Cardiac muscle cell (in vitro differentiated cells and primary cell): ENCODE data around the gene AGRN. TPM values are rescaled to one million over a fixed set of nuclear protein-coding genes. Genes with fewer than 3 reads are reported as not detected.

Source experiments
- DNase-seq, 2 donors: peaks; one replicate each; pipeline versions ENCODE4 v3.0.0 to v3.0.0-alpha.2; 2010 to 2017; ENCODE audit warnings: low read depth in 1 of 2, low spot score in 1 of 2
- H3K27ac ChIP-seq: fragments of 200-600 bp; sonication (generic); 2 replicates; pipeline ENCODE4 v1.5.1; 2016
- H3K27me3 ChIP-seq: fragments of 200-600 bp; sonication (generic); 2 replicates; pipeline ENCODE4 v1.6.0; 2016; ENCODE audit warnings: control low read depth
- H3K36me3 ChIP-seq: fragments of 200-600 bp; sonication (generic); 2 replicates; pipeline ENCODE4 v1.5.1; 2016; ENCODE audit warnings: control low read depth
- H3K4me1 ChIP-seq: fragments of 200-600 bp; sonication (generic); 2 replicates; pipeline ENCODE4 v1.8.1; 2017; ENCODE audit warnings: low read depth, mild to moderate bottlenecking, mixed run types
- H3K4me3 ChIP-seq: fragments of 200-600 bp; sonication (generic); 2 replicates; pipeline ENCODE4 v1.5.1; 2016; ENCODE audit warnings: mild to moderate bottlenecking
- H3K9me3 ChIP-seq: fragments of 200-600 bp; sonication (generic); 2 replicates; pipeline ENCODE4 v1.5.1; 2017; ENCODE audit warnings: low read depth, mild to moderate bottlenecking, control low read depth
- polyA plus RNA-seq: library from polyadenylated mRNA; unstranded; fragments of >200 nt; fragmentation: Nextera tagmentation; extraction: Ambion mirVana; gene quantifications from 2 replicates; pipeline ENCODE4 v1.2.1, GENCODE V29; 2016
- total RNA-seq: library from RNA; depleted of rRNA; stranded (reverse); fragments of >200 nt; gene quantifications from 2 replicates; pipeline ENCODE4 v1.2.3, GENCODE V29; 2016
- TF ChIP-seq, protein P1 (sequence below): IDR thresholded peaks from 2 replicates; pipeline ENCODE4 v1.5.1; 2012; ENCODE audit warnings: low read depth, mild to moderate bottlenecking, low read length

AGRN gene
- total RNA-seq (95.5 and 154 TPM in 2 replicates), polyA plus RNA-seq (23.5 and 30.6 TPM in 2 replicates)

DNA sequence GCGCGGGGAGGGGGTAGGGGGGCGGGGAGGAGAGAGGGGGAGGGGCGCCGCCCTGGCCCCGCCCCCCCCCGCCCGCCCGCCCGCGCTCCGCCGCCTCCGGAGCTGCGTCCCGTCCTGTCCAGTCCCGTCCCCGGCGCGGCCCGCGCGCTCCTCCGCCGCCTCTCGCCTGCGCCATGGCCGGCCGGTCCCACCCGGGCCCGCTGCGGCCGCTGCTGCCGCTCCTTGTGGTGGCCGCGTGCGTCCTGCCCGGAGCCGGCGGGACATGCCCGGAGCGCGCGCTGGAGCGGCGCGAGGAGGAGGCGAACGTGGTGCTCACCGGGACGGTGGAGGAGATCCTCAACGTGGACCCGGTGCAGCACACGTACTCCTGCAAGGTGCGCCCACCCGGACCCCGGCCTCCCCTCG, at the start of gene AGRN:
Gene AGRN, plus strand, starts transcription at position 121 of the 405 bp plus-strand sequence. Its CDS starts 53 bp downstream, at position 174.
- peak within 1 kb of the TSS; percentile 98 for H3K27ac ChIP-seq
- H3K9me3 ChIP-seq = no peaks in the 10 kb centered on the region
- peaks cover 8% of the 10 kb centered on the region for H3K4me1 ChIP-seq
- DNase-seq = peak in 1 of 2 donors; percentile 69
- peak within 1 kb of the TSS; percentile 93 for H3K4me3 ChIP-seq
- TF ChIP-seq, protein P1, sequence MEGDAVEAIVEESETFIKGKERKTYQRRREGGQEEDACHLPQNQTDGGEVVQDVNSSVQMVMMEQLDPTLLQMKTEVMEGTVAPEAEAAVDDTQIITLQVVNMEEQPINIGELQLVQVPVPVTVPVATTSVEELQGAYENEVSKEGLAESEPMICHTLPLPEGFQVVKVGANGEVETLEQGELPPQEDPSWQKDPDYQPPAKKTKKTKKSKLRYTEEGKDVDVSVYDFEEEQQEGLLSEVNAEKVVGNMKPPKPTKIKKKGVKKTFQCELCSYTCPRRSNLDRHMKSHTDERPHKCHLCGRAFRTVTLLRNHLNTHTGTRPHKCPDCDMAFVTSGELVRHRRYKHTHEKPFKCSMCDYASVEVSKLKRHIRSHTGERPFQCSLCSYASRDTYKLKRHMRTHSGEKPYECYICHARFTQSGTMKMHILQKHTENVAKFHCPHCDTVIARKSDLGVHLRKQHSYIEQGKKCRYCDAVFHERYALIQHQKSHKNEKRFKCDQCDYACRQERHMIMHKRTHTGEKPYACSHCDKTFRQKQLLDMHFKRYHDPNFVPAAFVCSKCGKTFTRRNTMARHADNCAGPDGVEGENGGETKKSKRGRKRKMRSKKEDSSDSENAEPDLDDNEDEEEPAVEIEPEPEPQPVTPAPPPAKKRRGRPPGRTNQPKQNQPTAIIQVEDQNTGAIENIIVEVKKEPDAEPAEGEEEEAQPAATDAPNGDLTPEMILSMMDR = no peak
- H3K36me3 ChIP-seq = no peaks in the 10 kb centered on the region
- no peaks in the 10 kb centered on the region for H3K27me3 ChIP-seq

DNA sequence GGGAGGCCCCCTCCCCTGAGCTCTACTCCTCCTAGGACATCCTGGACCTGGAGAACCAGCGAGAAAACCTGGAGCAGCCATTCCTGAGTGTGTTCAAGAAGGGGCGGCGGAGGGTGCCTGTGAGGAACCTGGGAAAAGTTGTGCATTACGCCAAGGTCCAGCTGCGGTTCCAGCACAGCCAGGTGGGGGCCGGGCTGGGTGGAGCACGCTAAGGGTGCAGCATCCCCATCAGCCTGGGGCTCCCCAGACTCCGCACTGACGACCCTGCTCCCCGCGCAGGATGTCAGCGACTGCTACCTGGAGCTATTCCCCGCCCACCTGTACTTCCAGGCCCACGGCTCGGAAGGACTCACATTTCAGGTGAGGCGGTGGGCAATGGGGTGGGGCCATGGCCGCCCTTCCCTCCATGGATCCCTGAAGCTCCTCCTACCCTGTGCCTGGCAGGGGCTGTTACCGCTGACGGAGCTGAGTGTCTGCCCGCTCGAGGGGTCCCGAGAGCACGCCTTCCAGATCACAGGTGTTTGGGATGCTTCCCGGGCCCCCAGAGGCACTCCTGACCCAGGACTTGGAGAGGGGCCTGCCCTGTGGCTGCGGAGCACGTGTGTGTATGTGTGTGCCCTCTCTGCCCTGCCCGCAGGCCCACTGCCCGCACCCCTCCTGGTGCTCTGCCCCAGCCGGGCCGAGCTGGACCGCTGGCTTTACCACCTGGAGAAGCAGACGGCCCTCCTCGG, 49.5 kb upstream of the AGRN start:
- no peak for DNase-seq
- peaks cover 99% of the 10 kb centered on the region for H3K27me3 ChIP-seq
- no peaks in the 10 kb centered on the region for H3K9me3 ChIP-seq
- H3K27ac ChIP-seq = no peak overlapping the region
- TF ChIP-seq, protein P1 = no peak
- no peak overlapping the region for H3K4me3 ChIP-seq
- H3K4me1 ChIP-seq = no peaks in the 10 kb centered on the region
- no peaks in the 10 kb centered on the region for H3K36me3 ChIP-seq

- Histone ChIP-seq H3K27me3 (peaks cover 95% of the 10 kb centered on the region), H3K4me3 (no peak overlapping the region)
- TF ChIP-seq, protein P1 = no peak
Observed at GRCh38 chr1:970973-971730, 48.8 kb upstream of the AGRN start.

DNA sequence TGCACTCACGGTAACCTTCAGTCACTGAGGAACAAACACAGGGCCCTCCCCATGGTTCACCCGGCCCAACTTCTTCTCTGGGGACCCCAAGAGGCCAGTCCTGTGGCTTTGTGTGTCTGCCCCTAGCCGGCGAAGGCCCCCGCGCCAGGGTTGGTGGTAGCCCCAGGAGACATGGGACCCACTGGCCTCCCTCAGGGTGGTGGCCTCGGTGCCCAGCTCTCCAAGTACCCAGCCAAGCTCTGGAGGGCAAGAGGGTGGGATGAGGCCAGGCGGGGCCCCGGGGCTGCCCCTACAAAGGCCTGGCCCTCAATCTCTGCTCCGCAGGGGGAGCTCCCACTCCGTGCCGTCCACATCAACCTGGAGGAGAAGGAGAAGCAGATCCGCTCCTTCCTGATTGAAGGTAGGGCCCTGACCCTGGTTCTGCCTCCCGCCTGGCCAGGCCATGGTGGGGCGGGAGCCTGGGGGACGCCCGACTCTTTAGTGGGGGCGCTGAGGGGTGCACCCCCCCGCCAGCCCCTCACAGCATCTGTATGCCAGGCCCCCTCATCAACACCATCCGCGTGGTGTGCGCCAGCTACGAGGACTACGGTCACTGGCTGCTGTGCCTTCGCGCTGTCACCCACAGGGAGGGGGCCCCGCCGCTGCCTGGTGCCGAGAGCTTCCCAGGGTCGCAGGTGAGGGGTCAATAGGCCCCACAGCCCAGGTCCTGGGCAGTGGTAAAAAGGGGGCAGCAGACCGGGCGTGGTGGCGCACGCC, 48.0 kb upstream of the AGRN start:
- Histone ChIP-seq H3K27ac (no peak overlapping the region), H3K27me3 (peaks cover 87% of the 10 kb centered on the region), H3K9me3 (no peaks in the 10 kb centered on the region), H3K4me1 (no peaks in the 10 kb centered on the region), H3K36me3 (no peaks in the 10 kb centered on the region), H3K4me3 (no peak overlapping the region)
- DNase-seq = no peak
- TF ChIP-seq, protein P1 = no peak

More at GRCh38 chr1:970973-971730, 48.8 kb upstream of the AGRN start:
- no peaks in the 10 kb centered on the region for H3K4me1 ChIP-seq
- H3K36me3 ChIP-seq = no peaks in the 10 kb centered on the region
- H3K9me3 ChIP-seq = no peaks in the 10 kb centered on the region
- H3K27ac ChIP-seq = no peak overlapping the region
- no peak for DNase-seq

GRCh38 chr1:972726-973458, 47.0 kb upstream of the AGRN start:
- H3K4me1 ChIP-seq = no peaks in the 10 kb centered on the region
- DNase-seq = no peak
- peaks cover 78% of the 10 kb centered on the region for H3K27me3 ChIP-seq
- no peak overlapping the region for H3K4me3 ChIP-seq
- H3K36me3 ChIP-seq = no peaks in the 10 kb centered on the region
- H3K9me3 ChIP-seq = no peaks in the 10 kb centered on the region
- no peak overlapping the region for H3K27ac ChIP-seq
- TF ChIP-seq, protein P1 = no peak
